H1 (cell line): ENCODE measurements around the gene CCDC91. TPM values are rescaled to one million over a fixed set of nuclear protein-coding genes. Genes with fewer than 3 reads are reported as not detected.

ENCODE experiments used
- TAF7 ChIP-seq: optimal IDR thresholded peaks from 2 replicates; pipeline ENCODE3; 2011; ENCODE audit warnings: low read depth, mild to moderate bottlenecking, inconsistent platforms, low read length, moderate library complexity, borderline replicate concordance
- polyA plus RNA-seq, 7 experiments: library from polyadenylated mRNA; depleted of rRNA in 3 of 7; stranded (reverse) in 5 of 7; unstranded in 2 of 7; fragments of >200 nt in 5 of 7; fragments of 200-250 nt in 2 of 7; gene quantifications; 1 replicate in 5 of 7; 2 replicates in 1 of 7; 4 replicates in 1 of 7; pipeline versions ENCODE4 v1.2.1 to v1.2.3, GENCODE V29; 2011 to 2013; ENCODE audit warnings: missing spikeins in 2 of 7, mixed read lengths in 2 of 7
- total RNA-seq: library from RNA; stranded (reverse); fragmentation: NEBNext Ultra II Directional; extraction: Animal tissue kit (Norgen Biotek cat#: 25700); gene quantifications from 2 replicates; pipeline ENCODE4 v1.2.1, GENCODE V29; 2021

CCDC91 gene
- total and polyA plus RNA-seq, 2 of the 8 experiments (the other 6 are each of a cell fraction or from before 2014, with no cell fraction given): 8.6 to 23.1 TPM

- no peak for TF ChIP-seq TAF7
- TF ChIP-seq, all 59 proteins: peak for 0
Observed at GRCh38 chr12:28303192-28303591, 112.9 kb downstream of the CCDC91 start (continued).
